Activated T-cell treated with anti-CD3 and anti-CD28 coated beads for 24 hours (primary cell): Measurements from ENCODE around the gene SPATS2L.

Source experiments
- DNase-seq: peaks from one replicate; pipeline ENCODE4 v3.0.0-alpha.2; 2020; ENCODE audit warnings: low read depth

Gene SPATS2L

DNA sequence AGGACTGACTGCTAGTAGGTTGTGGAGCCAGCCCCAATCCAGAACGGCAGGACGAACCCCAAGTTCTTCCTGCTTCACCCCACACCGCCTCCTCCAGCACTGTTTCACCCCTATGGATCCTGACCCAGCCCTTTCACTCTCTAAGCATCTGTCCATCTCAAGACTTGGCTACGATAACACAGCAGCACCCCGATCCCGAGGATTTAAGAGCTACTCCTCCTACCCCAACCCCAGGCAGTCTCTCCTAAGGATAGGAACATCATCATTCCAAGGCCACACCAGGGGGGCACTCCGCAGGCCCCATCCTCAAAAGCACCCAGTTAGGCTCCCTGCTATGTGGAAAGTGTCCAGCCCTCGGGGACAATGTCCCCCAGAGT is 202.7 kb downstream of the SPATS2L start:
- DNase-seq = no peak

DNA sequence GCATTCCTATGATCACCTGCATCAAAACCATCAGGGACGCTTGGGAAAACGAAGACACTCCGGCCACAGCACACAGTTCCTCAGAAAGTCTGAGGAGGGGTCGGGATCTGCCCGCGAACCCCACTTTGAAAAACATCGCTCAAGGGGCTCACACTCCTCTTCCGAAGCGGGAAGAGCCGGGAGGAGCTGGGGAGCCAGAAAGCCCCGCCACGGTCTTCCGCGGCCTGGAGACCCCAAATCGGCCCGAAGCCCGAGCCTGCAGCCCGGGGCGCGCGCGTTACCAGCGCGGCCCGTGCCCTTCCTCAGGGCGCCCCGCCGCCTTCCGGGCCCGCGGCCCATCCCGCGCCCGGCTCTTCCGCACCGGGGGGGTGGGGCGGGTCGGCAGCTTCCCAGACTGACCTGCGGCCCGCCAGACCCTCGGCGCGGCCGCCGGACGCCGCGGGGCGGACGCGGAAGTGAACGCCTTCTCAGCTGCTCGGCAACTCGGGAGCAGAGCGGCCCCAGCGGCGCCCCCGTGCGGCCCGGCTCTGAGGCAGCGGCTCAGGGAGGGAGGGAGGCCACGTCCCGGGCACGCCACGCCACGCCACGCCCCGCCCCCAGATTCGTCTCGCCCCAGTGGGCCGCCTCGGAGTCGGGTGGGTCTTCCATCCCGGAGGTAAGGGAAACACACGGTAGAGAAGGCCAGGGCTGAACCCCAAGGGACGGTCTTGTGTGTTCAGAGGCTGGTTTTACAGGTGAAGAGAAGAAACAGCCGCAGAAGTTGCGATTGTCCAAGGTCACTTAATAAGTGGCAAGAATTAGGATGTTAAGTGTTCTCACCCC is 203.3 kb downstream of the SPATS2L start, which contains the start of gene KCTD18:
Gene KCTD18 (minus strand): TSS at position 457 of the 822 bp plus-strand sequence. CDS start 3,052 bp downstream, outside the sequence.
- peak; percentile 86 for DNase-seq

- no peak for DNase-seq
These were observed 208.7 kb downstream of the SPATS2L start for GRCh38 chr2:200515155-200515554.

DNA sequence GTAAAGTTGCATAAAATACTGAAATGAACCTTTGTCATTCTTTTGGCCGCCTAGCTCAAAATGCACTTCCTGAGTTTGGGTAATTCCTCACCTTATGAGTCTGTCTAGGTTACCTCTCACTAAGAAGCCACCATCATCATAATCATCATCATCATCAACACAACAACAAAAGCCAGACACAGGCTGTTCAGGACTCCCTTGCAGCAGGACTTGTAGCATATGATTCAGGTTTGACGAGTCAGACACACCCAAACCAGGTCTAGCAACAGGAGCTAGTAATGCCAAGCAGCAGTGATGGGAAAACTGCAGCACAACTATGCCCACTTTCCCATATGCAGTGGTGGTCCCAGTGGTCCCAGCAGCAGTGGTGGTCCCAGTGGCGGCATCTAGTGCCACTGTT is 216.7 kb downstream of the SPATS2L start:
- no peak for DNase-seq

DNA sequence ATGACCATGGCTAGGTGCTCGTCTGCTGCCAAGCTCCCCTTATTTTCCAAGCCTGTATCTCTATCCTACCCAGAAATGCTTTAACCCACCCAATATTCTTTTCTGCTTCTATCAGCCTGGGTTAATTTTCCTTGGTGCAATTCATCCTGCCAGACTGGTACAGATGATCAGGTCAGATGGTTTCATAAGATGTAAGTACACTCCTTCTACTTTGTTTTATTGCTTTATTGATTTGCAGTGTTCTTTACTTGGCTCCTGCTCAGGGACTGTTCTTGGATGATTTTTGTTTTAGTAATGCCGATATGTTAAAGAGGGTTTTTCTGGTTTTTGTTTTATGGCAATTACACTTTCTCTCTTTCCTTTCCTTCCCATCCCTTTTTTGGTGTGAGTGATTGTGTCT is 217.1 kb downstream of the SPATS2L start:
- no peak for DNase-seq

DNA sequence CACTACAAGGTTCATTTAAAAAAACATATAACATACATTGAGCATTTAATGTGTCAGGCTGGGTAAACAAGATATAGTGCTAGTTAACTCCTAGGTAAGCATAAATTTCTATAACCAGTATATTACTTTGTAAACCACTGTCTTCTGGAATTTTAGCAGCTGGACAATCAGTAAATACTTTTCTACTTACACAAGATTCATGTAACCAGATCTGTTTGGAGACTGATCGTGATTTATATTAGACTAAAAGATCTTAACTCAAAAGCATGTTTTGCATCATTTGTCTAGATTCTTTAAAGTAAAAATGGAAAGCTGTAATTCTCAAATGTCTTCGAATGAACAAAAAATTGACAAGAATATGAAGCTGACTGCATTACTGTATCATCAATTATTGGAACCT is 218.6 kb downstream of the SPATS2L start:
- no peak for DNase-seq

DNA sequence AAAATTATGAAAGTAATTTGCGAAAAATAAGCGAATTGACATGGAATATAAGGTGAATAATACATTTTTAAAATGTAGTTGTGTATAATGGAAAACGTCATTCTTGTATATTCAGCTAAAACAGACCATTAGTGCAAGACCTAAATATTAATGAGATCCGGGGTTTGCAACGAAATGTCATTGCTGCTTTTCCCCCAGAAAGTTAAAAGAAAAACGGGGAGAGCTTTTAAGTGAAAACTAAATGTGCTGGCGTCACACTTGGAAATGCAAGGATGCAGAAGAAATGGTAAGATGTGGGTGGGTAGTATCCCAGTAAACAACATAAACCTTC is 219.0 kb downstream of the SPATS2L start:
- DNase-seq = no peak

DNA sequence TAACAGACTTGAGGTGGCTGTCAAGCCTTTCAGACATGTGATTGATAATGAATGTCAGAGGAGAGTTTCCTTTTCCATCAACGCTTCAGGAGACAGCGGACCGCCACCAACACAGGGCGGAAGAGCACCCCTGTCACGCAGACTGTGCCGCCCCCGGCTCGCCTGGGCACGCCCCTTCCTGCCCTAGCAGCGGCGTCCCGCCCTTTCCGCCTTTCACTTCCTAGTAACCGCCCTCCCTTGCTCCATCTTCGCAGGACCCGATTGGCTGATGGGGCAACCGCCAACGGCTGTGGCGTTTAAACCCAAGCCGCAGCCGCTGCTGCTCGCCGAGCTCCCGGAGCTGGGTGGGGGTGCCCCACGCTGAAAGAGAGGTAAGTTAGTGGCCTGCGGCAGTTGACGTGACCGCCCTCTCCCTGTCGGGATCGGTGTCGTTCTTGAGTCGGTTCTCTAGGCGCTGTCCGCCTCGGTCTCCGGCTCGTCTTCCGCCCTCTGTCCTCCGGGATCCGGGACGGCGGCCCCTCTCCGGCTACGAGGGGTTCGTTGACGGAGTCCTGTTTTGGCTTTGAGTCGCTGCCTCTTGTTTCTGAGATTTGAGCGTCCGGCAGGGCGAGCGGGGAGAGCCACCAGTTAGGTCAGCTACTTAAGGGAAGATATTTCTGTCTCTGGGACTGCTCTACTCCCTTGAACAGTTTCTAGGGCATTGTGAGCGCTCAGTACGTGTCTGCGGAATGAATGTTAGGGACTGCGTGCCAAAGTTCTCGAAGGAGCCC is 219.6 kb downstream of the SPATS2L start, which contains the start of gene SGO2:
Gene SGO2 (plus strand): TSS at position 326 of the 770 bp plus-strand sequence. CDS start 6,769 bp downstream, outside the sequence.
- peak; percentile 96 for DNase-seq

- DNase-seq = no peak
These were observed 221.7 kb downstream of the SPATS2L start for GRCh38 chr2:200528228-200528627.
